ENCODE results near the gene ABCC4. TPM values are rescaled to one million over a fixed set of nuclear protein-coding genes. Genes with fewer than 3 reads are reported as not detected.

ABCC4 gene
- total and polyA plus RNA-seq, 2 experiments from 2014 or later: 4.3 to 12.2 TPM

- no peaks in the 10 kb centered on the region for H3K36me3 ChIP-seq (ENCODE audit: insufficient read depth)
- H3K27me3 ChIP-seq (ENCODE audit: insufficient read depth): no peaks in the 10 kb centered on the region
- Mint-ChIP-seq H3K27ac (no peak overlapping the region), H3K36me3 (ENCODE audit: low read depth) (no peaks in the 10 kb centered on the region), H3K4me1 (no peaks in the 10 kb centered on the region; the same call in 2 of the 3 replicates), H3K9me3 (no peaks in the 10 kb centered on the region), H3K4me3 (no peak overlapping the region), H3K27me3 (ENCODE audit: insufficient read depth, low read depth, poor library complexity) (peaks cover 2% of the 10 kb centered on the region)
- no peaks in the 10 kb centered on the region for H3K4me1 ChIP-seq (ENCODE audit: insufficient read depth)
- ATAC-seq (no peak), DNase-seq (ENCODE audit: low spot score) (no peak)
- 0 out of 2 replicates have a peak, but pooled peaks cover 3% of the 10 kb centered on the region for H3K79me2 ChIP-seq (replicated peaks; ENCODE audit: insufficient read depth)
- 0 out of 2 replicates have a peak, but pooled peaks cover 4% of the 10 kb centered on the region for H3K9me2 ChIP-seq (ENCODE audit: insufficient read depth)
- no peak overlapping the region for H3K4me2 ChIP-seq
- H4K20me1 ChIP-seq (replicated peaks; ENCODE audit: insufficient read depth): no peaks in the 10 kb centered on the region
- H3K4me3 ChIP-seq: no peak overlapping the region
- H3K27ac ChIP-seq (ENCODE audit: low read depth): no peak overlapping the region
- H2AFZ ChIP-seq: no peak overlapping the region
- TF ChIP-seq EZH2phosphoT487 (IDR thresholded peaks at IDR 0.05; ENCODE audit: unreplicated experiment) (no peak), NANOG (IDR thresholded peaks at IDR 0.05; ENCODE audit: borderline replicate concordance) (no peak), ZNF462 (CRISPR knock-in tag; IDR thresholded peaks at IDR 0.05) (no peak), ETS1 (IDR thresholded peaks at IDR 0.05) (no peak), STAT1 (IDR thresholded peaks at IDR 0.05; ENCODE audit: unreplicated experiment) (no peak), EZH2 (IDR thresholded peaks at IDR 0.05; ENCODE audit: low read depth, unreplicated experiment) (no peak), JUNB (IDR thresholded peaks at IDR 0.05; ENCODE audit: unreplicated experiment) (no peak), ZNF331 (CRISPR knock-in tag; IDR thresholded peaks at IDR 0.05; ENCODE audit: low read depth) (no peak)
- no peaks in the 10 kb centered on the region for H3F3A ChIP-seq (replicated peaks; ENCODE audit: low read depth)
These were observed 46.9 kb downstream of the ABCC4 start for GRCh38 chr13:95254339-95254738.
